GM18505 (cell line): ENCODE measurements around the gene LARP4.
"Not testable (repeated sequence)": the region's sequence is repeated elsewhere in the genome, so short reads cannot be mapped to it uniquely, and the experiment has no call there.

ENCODE experiments used
- ATAC-seq: cut with Tn5 transposase; IDR thresholded peaks from one replicate; pipeline ENCODE4 v1.9.1; 2021; ENCODE audit not compliant: unreplicated experiment
- POLR2A ChIP-seq: IDR thresholded peaks from 4 replicates; pipeline ENCODE4 v1.6.1; 2011; ENCODE audit warnings: borderline replicate concordance; ENCODE audit not compliant: insufficient read depth, insufficient read length; ENCODE audit errors: extremely low read depth

Gene LARP4

DNA sequence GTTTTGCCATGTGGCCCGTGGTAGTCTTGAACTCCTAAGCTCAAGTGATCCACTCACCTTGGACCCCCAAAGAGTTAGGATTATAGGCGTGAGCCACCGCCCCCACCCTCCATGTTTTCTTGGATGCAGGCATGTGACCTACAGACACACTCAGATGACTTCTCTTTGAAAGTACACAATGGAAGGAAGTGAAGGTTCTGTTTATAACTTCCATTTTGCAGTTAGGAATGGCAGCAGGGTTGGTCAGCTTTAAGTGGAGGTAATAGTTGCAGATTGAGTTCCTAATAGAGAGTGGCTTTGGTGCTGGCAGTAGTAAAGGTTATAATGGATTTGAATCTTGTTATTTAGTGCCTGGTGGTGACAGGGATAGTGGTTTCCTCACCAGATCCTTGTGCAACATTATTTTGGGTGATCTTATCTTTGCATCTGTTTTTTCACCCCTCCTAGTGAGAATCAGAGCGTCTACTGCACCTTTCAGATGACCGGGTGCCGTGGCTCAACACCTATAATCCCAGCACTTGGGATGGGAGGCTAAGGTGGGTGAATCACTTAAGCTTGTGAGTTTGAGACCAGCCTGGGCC, 15.3 kb downstream of the LARP4 start:
- TF ChIP-seq POLR2A = no peak
- no peak for ATAC-seq

DNA sequence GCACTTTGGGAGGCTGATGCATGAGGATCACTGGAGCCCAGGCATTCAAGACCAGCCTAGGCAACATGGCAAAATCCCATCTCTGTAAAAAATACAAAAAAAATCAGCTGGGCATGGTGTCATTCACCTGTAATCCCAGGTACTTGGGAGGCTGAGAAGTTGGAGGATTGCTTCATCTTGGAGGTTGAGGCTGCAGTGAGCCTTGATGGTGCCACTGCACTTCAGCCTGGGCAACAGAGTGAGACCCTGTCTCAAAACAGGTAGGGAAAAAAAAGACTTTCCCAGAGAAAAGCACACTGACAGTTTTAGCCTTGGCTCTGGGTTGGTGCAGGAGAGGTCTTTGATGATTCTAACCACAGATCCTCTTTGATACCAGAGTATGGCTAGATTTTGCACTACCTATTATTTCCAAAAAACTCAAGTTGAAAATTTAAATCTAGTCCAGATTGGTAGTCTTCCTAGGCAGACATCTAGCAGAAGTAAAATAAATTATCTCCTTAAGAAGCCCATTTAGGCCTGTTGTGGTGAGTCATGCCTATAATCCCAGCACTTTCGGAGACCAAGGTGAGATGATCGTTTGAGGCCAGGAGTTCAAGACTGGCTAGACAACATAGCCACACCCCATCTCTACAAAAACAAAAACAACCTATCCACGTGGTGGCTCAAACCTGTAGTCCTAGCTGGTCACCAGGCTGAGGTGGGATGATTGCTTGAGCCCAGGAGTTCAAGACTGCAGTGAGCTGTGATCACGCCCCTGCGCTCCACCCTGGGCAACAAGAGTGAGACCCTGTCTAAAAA, 18.6 kb downstream of the LARP4 start:
- no peak for TF ChIP-seq POLR2A
- no peak for ATAC-seq

- ATAC-seq = not testable (repeated sequence)
Measured at GRCh38 chr12:50422855-50423254, 22.2 kb downstream of the LARP4 start.

DNA sequence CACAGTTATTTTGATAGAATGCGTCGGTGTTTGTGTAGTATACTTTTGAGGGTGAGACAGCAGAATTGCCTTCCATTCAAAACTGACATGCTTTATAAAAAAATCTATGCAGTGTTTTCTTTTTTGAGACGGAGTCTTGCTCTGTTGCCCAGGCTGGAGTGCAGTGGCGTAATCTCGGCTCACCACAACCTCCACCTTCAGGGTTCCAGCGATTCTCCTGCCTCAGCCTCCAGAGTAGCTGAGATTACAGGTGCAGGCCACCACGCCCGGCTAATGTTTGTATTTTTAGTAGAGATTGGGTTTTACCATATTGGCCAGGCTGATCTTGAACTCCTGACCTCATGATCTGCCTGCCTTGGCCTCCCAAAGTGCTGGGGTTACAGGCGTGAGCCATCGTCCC, 22.7 kb downstream of the LARP4 start:
- ATAC-seq = not testable (repeated sequence)

DNA sequence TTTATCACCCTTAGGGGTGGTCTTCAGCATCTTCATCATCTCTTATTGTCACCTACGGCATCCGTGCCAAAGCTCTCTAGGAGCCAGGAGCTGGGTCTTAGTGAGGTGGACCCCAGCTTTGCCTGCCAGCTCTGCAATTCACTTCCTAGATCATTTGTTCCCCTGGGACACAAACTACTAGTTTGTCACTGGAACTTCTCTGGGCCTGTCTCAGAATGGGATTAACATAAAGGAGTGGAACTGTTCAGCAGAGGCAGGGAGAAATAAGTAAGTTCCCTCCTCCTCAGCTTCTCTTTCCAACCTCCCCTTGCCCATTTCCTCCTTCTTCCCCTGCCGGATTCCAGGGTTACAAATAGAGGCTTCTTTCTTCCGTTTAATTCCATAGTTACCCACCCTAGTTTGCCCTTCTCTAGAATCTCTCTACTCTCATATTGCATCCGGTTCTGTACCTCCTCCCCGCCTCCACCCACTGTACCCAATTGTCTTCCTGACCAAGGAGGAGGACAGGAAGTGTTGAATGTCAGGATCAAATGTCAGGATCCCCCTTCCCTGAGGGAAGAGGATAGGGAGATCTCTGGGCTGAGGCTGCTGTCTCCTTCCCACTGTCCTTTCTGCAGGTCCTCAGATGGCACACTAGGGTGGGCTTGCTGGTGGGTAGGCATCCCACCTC, 25.0 kb downstream of the LARP4 start:
- ATAC-seq = no peak
- TF ChIP-seq POLR2A = no peak

DNA sequence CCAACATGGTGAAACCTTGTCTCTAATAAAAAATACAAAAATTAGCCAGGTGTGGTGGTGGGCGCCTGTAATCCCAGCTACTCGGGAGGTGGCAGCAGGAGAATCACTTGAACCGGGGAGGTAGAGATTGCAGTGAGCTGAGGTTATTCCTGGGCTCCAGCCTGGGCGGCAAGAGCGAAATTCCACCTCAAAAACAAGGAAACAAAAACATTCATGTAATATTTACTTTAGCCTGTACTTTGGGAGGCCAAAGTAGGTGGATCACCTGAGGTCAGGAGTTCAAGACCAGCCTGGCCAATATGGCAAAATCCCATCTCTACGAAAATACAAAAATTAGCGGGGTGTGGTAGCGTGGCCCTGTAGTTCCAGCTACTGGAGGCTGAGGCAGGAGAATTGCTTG, 31.0 kb downstream of the LARP4 start:
- not testable (repeated sequence) for ATAC-seq

DNA sequence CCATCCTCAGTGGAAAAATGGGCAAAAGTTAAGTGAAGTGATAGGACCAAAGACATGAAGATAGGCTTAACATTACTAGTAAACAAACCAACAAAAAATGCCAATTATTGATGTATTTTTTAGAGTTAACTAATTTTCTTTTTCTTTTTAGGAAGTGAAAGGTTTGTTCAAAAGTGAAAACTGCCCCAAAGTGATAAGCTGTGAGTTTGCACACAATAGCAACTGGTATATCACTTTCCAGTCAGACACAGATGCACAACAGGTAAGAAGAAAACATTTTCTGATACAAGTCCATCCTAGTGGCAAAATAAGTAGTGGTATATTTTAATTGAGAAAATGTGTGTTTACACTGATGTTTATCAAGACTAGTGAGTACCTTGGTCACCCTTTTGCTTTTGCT, 39.6 kb downstream of the LARP4 start:
- no peak for ATAC-seq
- no peak for TF ChIP-seq POLR2A

DNA sequence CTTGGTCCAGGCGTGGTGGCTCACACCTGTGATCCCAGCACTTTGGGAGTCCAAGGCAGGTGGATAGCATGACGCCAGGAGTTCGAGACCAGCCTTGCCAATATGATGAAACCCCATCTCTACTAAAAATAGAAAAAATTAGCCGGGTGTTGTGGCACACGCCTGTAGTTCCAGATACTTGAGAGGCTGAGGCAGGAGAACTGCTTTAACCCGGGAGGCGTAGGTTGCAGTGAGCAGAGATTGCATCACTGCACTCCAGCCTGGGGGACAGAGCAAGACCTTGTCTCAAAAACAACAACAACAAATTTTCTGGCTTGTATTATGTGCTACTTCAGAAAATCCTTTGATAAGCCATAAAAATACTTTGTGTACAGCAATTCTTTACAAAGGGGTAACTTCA, 41.1 kb downstream of the LARP4 start:
- TF ChIP-seq POLR2A = no peak
- no peak for ATAC-seq

GRCh38 chr12:50442178-50442908, 41.7 kb downstream of the LARP4 start:
- no peak for TF ChIP-seq POLR2A

DNA sequence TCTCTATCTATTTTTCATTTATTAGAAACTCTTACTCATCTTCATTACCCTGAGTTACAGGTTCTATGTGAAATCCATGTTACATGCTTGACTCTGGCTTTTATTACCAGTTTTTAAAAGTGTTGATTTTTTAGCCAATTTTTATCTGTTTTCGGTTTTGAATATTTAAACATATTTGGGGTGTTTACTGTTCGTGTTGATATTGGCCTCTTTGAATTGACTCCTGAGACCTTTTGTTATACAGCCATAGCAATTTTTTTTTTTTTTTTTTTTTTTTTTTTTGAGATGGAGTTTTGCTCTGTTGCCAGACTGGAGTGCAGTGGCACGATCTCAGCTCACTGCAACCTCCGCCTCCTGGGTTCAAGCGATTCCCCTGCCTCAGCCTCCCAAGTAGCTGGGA, 49.0 kb downstream of the LARP4 start:
- not testable (repeated sequence) for ATAC-seq

More at GRCh38 chr12:50442178-50442908, 41.7 kb downstream of the LARP4 start:
- ATAC-seq = no peak

DNA sequence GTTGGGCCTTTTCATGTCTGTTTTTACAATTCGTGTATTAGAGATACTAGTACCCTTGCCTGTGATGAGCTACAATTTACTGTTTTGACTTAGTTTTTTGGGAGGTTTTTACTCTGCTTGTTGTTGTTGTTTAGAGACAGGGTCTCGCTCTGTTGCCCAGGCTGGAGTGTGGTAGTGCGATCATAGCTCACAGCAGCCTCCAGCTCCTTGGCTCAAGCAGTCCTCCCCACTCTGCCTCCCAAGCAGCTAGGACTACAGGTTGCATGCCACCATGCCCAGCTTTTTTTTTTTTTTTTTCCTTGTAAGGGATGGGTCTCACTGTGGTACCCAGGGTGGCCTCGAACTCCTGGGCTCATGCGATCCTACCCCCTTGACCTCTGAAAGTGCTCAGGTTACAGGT, 52.1 kb downstream of the LARP4 start:
- ATAC-seq = no peak
- TF ChIP-seq POLR2A = no peak

GRCh38 chr12:50453872-50454271, 53.2 kb downstream of the LARP4 start:
- ATAC-seq = no peak
- no peak for TF ChIP-seq POLR2A

DNA sequence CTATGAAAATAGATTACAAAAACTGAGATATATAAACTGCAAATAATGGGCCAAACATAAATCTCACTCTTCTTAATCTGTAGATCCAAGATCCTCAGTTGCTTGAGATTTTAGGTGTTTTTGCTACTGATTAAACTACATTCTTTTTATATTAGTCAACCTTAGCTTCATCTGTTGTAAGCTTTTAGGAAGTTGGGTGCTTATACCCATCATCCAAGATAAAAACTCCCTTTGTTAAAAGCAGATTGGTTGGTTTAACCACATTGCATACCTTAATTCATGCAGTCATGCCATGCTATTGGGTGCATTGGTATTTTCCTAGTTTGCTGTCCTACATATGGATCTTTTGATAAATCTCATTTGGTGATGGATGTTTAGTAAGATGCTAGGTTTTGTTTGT, 57.9 kb downstream of the LARP4 start:
- no peak for TF ChIP-seq POLR2A
- ATAC-seq = no peak

GRCh38 chr12:50467439-50467838, 66.8 kb downstream of the LARP4 start:
- ATAC-seq = no peak

More at GRCh38 chr12:50467439-50467838, 66.8 kb downstream of the LARP4 start:
- TF ChIP-seq POLR2A = no peak
